Measurements from ENCODE around the gene TBCD. TPM values are rescaled to one million over a fixed set of nuclear protein-coding genes. Genes with fewer than 3 reads are reported as not detected.

TBCD gene
- total and polyA plus RNA-seq, 9 of the 15 experiments (the other 6 are each of a cell fraction or from before 2014, with no cell fraction given) = 8.9 to 98.5 (median 28.0) TPM

- H3K4me2 ChIP-seq (ENCODE audit: insufficient read depth, low read length) = no peak overlapping the region
- no peak for DNase-seq (ENCODE audit: extremely low read depth in 1 of 4, low spot score in 3 of 4)
- H3K36me3 ChIP-seq (ENCODE audit: control insufficient read depth, insufficient read depth, low read length) = peaks cover 9% of the 10 kb centered on the region
- H3K79me2 ChIP-seq (ENCODE audit: control insufficient read depth, insufficient read depth, low read length) = peaks cover 15% of the 10 kb centered on the region
- H3K4me3 ChIP-seq = no peak overlapping the region
- no peak overlapping the region for H2AFZ ChIP-seq (ENCODE audit: low read depth, low read length)
- intact Hi-C loops (cut with micrococcal nuclease) = no loop called here
- BruUV-seq (replicated peaks) = no TSS peak
- no peaks in the 10 kb centered on the region for H4K20me1 ChIP-seq (replicated peaks; ENCODE audit: control insufficient read depth, insufficient read depth, low read length)
- in situ Hi-C loops (cut with MboI) = no loop called here
- no peaks in the 10 kb centered on the region for H3K27me3 ChIP-seq (ENCODE audit: control insufficient read depth in 2 of 2, insufficient read depth in 2 of 2, low read length in 2 of 2)
- H3K4me1 ChIP-seq (replicated peaks in 1 of 2; ENCODE audit: control insufficient read depth in 2 of 2, insufficient read depth in 2 of 2, low read length in 2 of 2) = peaks cover 5 to 31% of the 10 kb centered on the region in 2 experiments; a peak in 4 of 5 replicates
- no peak for ATAC-seq
- peaks cover 13% of the 10 kb centered on the region for H3K9me3 ChIP-seq (replicated peaks; ENCODE audit: control insufficient read depth, insufficient read depth, low read depth, low read length)
- H3K9ac ChIP-seq (ENCODE audit: insufficient read depth in 1 of 2, low read depth in 2 of 2, low read length in 2 of 2) = no peak overlapping the region
- no peak for FAIRE-seq
- H3K27ac ChIP-seq (ENCODE audit: extremely low read depth, low read depth, low read length) = no peak overlapping the region
- POLR2A ChIA-PET = interaction anchor here (0.9 kb wide), 1 partner anchor 12 kb away, joined by 3 read pairs; no protein-coding TSS in a partner anchor
- H3K9me1 ChIP-seq (ENCODE audit: control insufficient read depth, insufficient read depth, low read length) = no peaks in the 10 kb centered on the region
- CTCF ChIA-PET (ENCODE audit: low intra/inter-chr PET ratio) = no interaction called here
- TF ChIP-seq ZBTB12 (CRISPR knock-in tag; IDR thresholded peaks at IDR 0.05) = no peak
- no peak for TF ChIP-seq GATAD2B (IDR thresholded peaks at IDR 0.05; ENCODE audit: borderline replicate concordance)
- no peak for TF ChIP-seq ZFP36 (IDR thresholded peaks at IDR 0.05; ENCODE audit: low read depth, low read length, partially characterized antibody)
- TF ChIP-seq, protein P1, sequence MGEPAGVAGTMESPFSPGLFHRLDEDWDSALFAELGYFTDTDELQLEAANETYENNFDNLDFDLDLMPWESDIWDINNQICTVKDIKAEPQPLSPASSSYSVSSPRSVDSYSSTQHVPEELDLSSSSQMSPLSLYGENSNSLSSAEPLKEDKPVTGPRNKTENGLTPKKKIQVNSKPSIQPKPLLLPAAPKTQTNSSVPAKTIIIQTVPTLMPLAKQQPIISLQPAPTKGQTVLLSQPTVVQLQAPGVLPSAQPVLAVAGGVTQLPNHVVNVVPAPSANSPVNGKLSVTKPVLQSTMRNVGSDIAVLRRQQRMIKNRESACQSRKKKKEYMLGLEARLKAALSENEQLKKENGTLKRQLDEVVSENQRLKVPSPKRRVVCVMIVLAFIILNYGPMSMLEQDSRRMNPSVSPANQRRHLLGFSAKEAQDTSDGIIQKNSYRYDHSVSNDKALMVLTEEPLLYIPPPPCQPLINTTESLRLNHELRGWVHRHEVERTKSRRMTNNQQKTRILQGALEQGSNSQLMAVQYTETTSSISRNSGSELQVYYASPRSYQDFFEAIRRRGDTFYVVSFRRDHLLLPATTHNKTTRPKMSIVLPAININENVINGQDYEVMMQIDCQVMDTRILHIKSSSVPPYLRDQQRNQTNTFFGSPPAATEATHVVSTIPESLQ (CRISPR knock-in tag; IDR thresholded peaks at IDR 0.05) = no peak
- no peak for TF ChIP-seq EZH2 (IDR thresholded peaks at IDR 0.05; ENCODE audit: borderline replicate concordance, low read depth, low read length)
- no peak for TF ChIP-seq ZNF830 (CRISPR knock-in tag; IDR thresholded peaks at IDR 0.05)
- 90% methylated on average over 16 of the region's 16 CpGs for WGBS (ENCODE audit: insufficient coverage, low coverage, missing lambda C conversion rate)
Observed at GRCh38 chr17:82748756-82749155, 3.1 kb upstream of the TBCD start.
